ENCODE measurements around the gene RHBDF2.
A peak's percentile ranks its signal among the peaks of the same experiment; 100 is the strongest.

DNA sequence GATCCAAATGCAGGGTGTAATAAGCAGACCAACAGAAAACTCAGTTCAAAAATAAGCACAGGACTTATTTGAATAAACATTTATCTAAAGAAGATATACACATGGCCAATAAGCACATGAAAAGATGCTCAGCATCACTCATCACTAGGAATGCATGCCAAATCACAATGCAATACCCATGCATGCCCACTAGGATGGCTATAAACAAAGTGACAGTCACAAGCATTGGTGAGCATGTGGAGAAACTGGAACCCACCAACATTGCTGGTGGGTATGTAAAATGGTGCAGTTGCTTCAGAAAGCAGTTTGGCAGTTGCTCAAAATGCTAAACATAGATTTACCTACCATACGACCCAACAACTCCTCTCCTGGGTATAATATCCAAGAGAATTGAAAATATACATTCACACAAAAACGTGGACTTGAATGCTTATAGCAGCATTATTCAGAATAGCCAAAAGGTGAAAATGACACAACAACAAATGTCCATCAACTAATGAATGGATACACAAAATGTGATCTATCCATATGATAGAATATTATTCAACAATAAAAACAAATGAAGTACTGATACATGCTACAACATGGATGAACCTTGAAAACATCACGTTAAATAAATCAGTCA lies 68.4 kb downstream of the RHBDF2 start:
- no peak for TF ChIP-seq EZH2phosphoT487 (IDR thresholded peaks at IDR 0.05; ENCODE audit: low read length)
- TF ChIP-seq CTCF (IDR thresholded peaks at IDR 0.05; ENCODE audit: low read length), result peak; percentile 51

Measured in MM.1S (cell line).